ENCODE data around the gene TRMT2A. TPM values are rescaled to one million over a fixed set of nuclear protein-coding genes. Genes with fewer than 3 reads are reported as not detected.

The TRMT2A gene
- total RNA-seq, 1 donor from 2014 or later, result 161 TPM

DNA sequence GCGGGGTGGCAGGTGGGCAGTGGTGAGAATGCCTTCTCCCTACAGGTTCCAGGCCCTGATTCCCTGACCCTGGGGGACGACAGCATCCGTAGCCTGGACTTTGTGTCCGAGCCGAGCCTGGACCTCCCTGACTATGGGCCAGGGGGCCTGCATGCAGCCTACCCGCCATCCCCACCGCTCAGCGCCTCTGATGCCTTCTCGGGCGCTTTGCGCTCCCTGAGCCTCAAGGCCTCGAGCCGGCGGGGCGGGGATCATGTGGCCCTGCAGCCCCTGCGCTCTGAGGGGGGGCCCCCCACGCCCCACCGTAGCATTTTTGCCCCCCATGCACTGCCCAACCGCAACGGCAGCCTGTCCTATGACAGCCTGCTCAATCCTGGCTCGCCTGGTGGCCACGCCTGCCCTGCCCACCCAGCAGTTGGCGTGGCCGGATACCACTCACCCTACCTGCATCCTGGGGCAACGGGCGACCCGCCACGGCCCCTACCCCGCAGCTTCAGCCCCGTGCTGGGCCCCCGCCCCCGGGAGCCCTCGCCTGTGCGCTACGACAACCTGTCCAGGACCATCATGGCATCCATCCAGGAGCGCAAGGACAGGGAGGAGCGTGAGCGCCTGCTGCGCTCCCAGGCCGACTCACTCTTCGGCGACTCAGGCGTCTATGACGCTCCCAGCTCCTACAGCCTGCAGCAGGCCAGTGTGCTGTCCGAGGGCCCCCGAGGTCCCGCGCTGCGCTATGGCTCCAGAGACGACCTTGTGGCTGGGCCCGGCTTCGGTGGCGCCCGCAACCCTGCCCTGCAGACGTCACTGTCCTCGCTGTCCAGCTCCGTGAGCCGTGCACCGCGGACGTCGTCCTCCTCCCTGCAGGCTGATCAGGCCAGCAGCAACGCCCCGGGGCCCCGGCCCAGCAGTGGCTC, 25.9 kb upstream of the TRMT2A start:
- no peak for DNase-seq (ENCODE audit: low spot score in 2 of 2)
- TF ChIP-seq, protein P1, sequence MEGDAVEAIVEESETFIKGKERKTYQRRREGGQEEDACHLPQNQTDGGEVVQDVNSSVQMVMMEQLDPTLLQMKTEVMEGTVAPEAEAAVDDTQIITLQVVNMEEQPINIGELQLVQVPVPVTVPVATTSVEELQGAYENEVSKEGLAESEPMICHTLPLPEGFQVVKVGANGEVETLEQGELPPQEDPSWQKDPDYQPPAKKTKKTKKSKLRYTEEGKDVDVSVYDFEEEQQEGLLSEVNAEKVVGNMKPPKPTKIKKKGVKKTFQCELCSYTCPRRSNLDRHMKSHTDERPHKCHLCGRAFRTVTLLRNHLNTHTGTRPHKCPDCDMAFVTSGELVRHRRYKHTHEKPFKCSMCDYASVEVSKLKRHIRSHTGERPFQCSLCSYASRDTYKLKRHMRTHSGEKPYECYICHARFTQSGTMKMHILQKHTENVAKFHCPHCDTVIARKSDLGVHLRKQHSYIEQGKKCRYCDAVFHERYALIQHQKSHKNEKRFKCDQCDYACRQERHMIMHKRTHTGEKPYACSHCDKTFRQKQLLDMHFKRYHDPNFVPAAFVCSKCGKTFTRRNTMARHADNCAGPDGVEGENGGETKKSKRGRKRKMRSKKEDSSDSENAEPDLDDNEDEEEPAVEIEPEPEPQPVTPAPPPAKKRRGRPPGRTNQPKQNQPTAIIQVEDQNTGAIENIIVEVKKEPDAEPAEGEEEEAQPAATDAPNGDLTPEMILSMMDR (IDR thresholded peaks at IDR 0.05), result no peak
- intact Hi-C loops (cut with DNase I), result no loop called here
- no peak overlapping the region for H3K27ac ChIP-seq
- H3K4me1 ChIP-seq, result peaks cover 3 to 7% of the 10 kb centered on the region in 2 donors
- H3K9me3 ChIP-seq, result no peaks in the 10 kb centered on the region
- H3K27me3 ChIP-seq, result no peaks in the 10 kb centered on the region
- H3K4me3 ChIP-seq, result no peak overlapping the region
- peaks cover 24 to 43% of the 10 kb centered on the region in 2 donors for H3K36me3 ChIP-seq

DNA sequence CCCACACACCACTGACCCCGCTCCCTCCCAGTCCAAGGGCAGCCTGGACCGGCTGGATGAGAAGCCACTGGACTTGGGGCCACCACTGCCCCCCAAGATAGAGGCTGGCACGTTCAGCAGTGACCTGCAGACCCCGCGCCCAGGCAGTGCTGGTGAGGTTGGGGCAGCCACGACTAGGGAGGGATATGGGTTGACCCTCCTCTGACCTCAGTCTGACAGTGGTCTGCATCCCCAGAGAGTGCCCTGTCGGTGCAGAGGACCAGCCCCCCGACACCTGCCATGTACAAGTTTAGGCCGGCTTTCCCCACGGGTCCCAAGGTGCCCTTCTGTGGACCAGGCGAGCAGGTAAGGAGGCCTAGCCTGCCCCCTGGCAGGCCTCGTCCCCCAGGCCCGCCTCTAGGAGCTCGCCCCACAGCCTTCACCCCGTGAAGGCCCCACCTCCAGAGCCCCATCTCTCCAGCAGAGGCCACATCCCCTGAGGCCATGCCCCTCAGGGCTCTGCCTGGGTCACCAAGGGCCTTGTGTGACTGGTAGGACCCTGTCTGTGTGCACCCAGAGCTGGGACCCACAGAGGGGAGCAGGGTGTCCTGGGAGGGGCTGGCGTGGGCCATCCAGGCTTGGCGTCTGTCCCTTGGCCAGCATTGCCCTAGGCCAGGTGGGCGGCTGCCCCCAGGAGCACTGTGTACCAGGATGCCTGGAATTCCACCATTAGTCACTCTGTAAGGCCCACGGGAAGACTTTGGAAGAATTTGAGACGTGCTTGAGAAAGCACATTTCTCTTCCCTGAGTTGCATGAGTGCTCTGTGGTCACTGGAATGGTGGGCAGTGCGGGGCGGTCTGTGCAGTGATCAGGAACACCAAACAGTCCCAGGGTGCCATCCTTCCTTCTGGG, 24.4 kb upstream of the TRMT2A start:
- Histone ChIP-seq H3K9me3 (no peaks in the 10 kb centered on the region), H3K4me3 (no peak overlapping the region), H3K36me3 (peaks cover 24 to 43% of the 10 kb centered on the region in 2 donors), H3K4me1 (peaks cover 14 to 22% of the 10 kb centered on the region in 2 donors), H3K27me3 (no peaks in the 10 kb centered on the region), H3K27ac (no peak overlapping the region)
- TF ChIP-seq, protein P1 (IDR thresholded peaks at IDR 0.05), result no peak
- intact Hi-C loops (cut with DNase I), result no loop called here
- DNase-seq (ENCODE audit: low spot score in 2 of 2), result no peak

DNA sequence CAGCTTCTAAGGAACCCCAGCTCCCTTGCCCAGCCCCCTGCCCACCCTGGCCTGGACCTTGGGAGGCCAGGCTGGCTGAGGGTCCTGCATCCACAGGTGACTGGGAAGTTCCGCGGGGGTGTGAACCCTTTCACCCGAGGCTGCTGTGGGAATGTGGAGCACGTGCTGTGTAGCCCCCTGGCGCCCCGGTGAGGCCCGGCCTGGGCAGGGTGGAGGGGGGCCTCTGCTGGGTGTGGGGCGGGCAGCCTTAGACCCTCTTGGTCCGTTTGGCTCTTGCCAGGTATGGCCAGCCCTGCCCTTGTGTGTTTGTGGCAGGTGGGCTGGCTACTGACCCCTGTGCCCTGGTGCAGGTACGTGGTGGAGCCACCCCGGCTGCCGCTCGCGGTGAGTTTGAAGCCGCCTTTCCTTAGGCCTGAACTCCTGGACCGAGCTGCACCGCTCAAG, 23.5 kb upstream of the TRMT2A start:
- Histone ChIP-seq H3K4me3 (no peak overlapping the region), H3K9me3 (no peaks in the 10 kb centered on the region), H3K36me3 (peaks cover 23 to 43% of the 10 kb centered on the region in 2 donors), H3K27me3 (no peaks in the 10 kb centered on the region), H3K4me1 (peaks cover 18 to 30% of the 10 kb centered on the region in 2 donors), H3K27ac (no peak overlapping the region)
- intact Hi-C loops (cut with DNase I), result no loop called here
- no peak for DNase-seq (ENCODE audit: low spot score in 2 of 2)
- TF ChIP-seq, protein P1 (IDR thresholded peaks at IDR 0.05), result no peak

DNA sequence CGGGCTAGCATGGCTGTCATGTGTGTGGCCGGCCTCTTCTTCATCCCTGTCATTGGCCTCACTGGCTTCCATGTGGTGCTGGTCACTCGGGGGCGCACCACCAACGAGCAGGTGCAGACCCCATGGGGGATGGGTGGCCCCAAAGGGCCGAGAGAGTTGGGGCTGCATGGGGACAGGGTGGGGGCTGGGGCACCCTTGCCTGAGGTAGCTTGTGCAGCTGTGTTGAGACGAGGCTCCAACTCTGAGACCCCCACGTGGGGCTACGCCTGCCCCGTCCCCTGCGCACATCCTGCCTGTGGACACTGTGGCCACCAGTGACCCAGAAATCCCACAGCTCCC, 23.1 kb upstream of the TRMT2A start:
- no peak overlapping the region for H3K4me3 ChIP-seq
- H3K4me1 ChIP-seq, result peaks cover 21 to 35% of the 10 kb centered on the region in 2 donors
- no peak overlapping the region for H3K27ac ChIP-seq
- TF ChIP-seq, protein P1 (IDR thresholded peaks at IDR 0.05), result no peak
- H3K36me3 ChIP-seq, result peaks cover 18 to 38% of the 10 kb centered on the region in 2 donors
- no peak for DNase-seq (ENCODE audit: low spot score in 2 of 2)
- intact Hi-C loops (cut with DNase I), result no loop called here
- no peaks in the 10 kb centered on the region for H3K27me3 ChIP-seq
- no peaks in the 10 kb centered on the region for H3K9me3 ChIP-seq

DNA sequence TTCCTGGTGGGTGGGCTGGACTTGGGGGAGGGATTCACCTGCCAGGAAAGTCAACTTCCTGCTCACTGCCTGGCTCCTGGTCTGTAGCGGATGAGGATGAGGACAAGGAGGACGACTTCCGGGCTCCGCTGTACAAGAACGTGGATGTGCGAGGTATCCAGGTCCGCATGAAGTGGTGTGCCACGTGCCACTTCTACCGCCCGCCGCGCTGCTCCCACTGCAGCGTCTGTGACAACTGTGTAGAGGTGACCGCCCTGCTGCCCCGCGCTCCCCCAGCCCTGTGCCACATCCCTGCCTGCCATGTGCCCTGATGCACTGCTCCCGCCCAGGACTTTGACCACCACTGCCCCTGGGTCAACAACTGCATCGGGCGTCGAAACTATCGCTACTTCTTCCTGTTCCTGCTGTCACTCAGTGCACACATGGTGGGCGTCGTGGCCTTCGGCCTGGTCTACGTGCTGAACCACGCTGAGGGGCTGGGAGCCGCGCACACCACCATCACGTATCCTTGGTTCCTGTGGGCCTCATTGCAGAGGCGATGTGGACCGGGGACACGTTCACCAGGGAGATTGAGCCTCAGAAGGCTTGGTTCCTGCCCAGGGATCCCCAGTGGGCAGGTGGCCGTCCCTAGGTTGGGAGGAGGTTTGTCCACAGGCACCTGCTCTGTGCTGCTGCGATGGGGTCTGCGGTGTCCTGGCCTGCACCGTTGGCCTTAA, 22.5 kb upstream of the TRMT2A start:
- Histone ChIP-seq H3K36me3 (peaks cover 17 to 36% of the 10 kb centered on the region in 2 donors), H3K4me1 (peaks cover 22 to 40% of the 10 kb centered on the region in 2 donors), H3K9me3 (no peaks in the 10 kb centered on the region), H3K27me3 (no peaks in the 10 kb centered on the region), H3K27ac (no peak overlapping the region), H3K4me3 (no peak overlapping the region)
- intact Hi-C loops (cut with DNase I), result loop anchor here (10.0 kb wide), 2 partner anchors 365 to 715 kb away; partner anchors contain the start of genes MED15, PI4KA and SNAP29
- DNase-seq (ENCODE audit: low spot score in 2 of 2), result no peak
- TF ChIP-seq, protein P1 (IDR thresholded peaks at IDR 0.05), result no peak

Measured in ascending aorta (tissue), 2 donors.